HepG2 (cell line): ENCODE data around the gene CDK14. TPM values are rescaled to one million over a fixed set of nuclear protein-coding genes. Genes with fewer than 3 reads are reported as not detected.

Experiments
- ATAC-seq: fragments of 200-7000 bp; cut with Tn5 transposase; 3 replicates; pipeline ENCODE4 v1.9.1; 2020; ENCODE audit warnings: mild to moderate bottlenecking, moderate library complexity
- BruUV-seq: library from RNA; stranded (reverse); fragments of 400-500 nt; replicated peaks from 2 replicates; lab custom pipeline; 2021; lab: Mats Ljungman, UMichigan
- CTCF ChIA-PET: fragments of 300-600 bp; formaldehyde crosslinking; extraction: SDS; loops from one replicate; lab custom pipeline; 2021; ENCODE audit warnings: low total read pairs, inconsistent platforms, low intra/inter-chr PET ratio; lab: Yijun Ruan, JAX
- POLR2A ChIA-PET: fragments of 350-600 bp; sonication (Branson Sonifier 250); formaldehyde crosslinking; loops from one replicate; lab custom pipeline; 2020; ENCODE audit warnings: antibody characterized with exemption, inconsistent platforms; lab: Yijun Ruan, JAX
- DNase-seq: peaks from one replicate; pipeline ENCODE4 v3.0.0-alpha.2; 2015; ENCODE audit warnings: low spot score
- FAIRE-seq: peaks from 3 replicates; lab custom pipeline; 2011; peaks lifted over from hg19 to GRCh38; lab: Jason Lieb, UNC
- H2AFZ ChIP-seq: one replicate; pipeline ENCODE4 v1.6.1; 2011; ENCODE audit warnings: low read length, inconsistent platforms
- H3K27ac ChIP-seq: fragments of 300-600 bp; 3 replicates; pipeline ENCODE4 v1.8.0; 2011; ENCODE audit warnings: mixed run types, mild to moderate bottlenecking, mixed read lengths, low read length, inconsistent platforms; ENCODE audit not compliant: insufficient read depth; ENCODE audit errors: extremely low read length
- H3K27me3 ChIP-seq, 2 experiments: fragments of 200-600 bp in 1 of 2; 2 replicates in 1 of 2; 3 replicates in 1 of 2; pipeline versions ENCODE4 v1.6.0 to v1.8.0; 2011; ENCODE audit warnings: low read length in 2 of 2, mild to moderate bottlenecking in 2 of 2, moderate library complexity in 2 of 2, inconsistent platforms in 1 of 2; ENCODE audit not compliant: insufficient read depth in 2 of 2, control insufficient read depth in 1 of 2
- H3K36me3 ChIP-seq, 2 experiments: fragments of 200-600 bp in 1 of 2; replicated peaks in 1 of 2; 2 replicates in 1 of 2; 3 replicates in 1 of 2; pipeline versions ENCODE4 v1.5.1 to v1.8.0; 2011; ENCODE audit warnings: low read length in 2 of 2, inconsistent platforms in 1 of 2; ENCODE audit not compliant: insufficient read depth in 2 of 2, control insufficient read depth in 1 of 2
- H3K4me1 ChIP-seq: 2 replicates; pipeline ENCODE4 v1.5.1; 2012; ENCODE audit warnings: low read length, inconsistent platforms; ENCODE audit not compliant: insufficient read depth
- H3K4me2 ChIP-seq: 2 replicates; pipeline ENCODE4 v1.6.0; 2011; ENCODE audit warnings: low read depth, low read length, inconsistent platforms
- H3K4me3 ChIP-seq, 3 experiments: fragments of 200-600 bp in 1 of 3; sonication (generic), shearing (Covaris generic) in 1 of 3; replicated peaks in 1 of 3; 2 replicates each; pipeline ENCODE4 v1.5.1; 2011 to 2016; ENCODE audit warnings: low read length in 3 of 3, inconsistent platforms in 2 of 3, low read depth in 2 of 3, mild to moderate bottlenecking in 2 of 3, control low read depth in 1 of 3, mixed read lengths in 1 of 3; ENCODE audit not compliant: insufficient read depth in 1 of 3
- H3K79me2 ChIP-seq: one replicate; pipeline ENCODE4 v1.6.1; 2011; ENCODE audit warnings: low read length, inconsistent platforms; ENCODE audit not compliant: insufficient read depth
- H3K9ac ChIP-seq: 2 replicates; pipeline ENCODE4 v1.6.0; 2011; ENCODE audit warnings: mild to moderate bottlenecking, low read depth, low read length, inconsistent platforms; ENCODE audit not compliant: insufficient read depth
- H3K9me3 ChIP-seq: 2 replicates; pipeline ENCODE4 v1.5.1; 2012; ENCODE audit warnings: mild to moderate bottlenecking, low read length
- H4K20me1 ChIP-seq: 2 replicates; pipeline ENCODE4 v1.6.0; 2011; ENCODE audit warnings: inconsistent platforms, mild to moderate bottlenecking, low read length, moderate library complexity; ENCODE audit not compliant: insufficient read depth
- BATF2 ChIP-seq: sonication (generic); formaldehyde crosslinking; IDR thresholded peaks from 2 replicates; pipeline ENCODE4 v1.8.0; 2022; ENCODE audit warnings: mild to moderate bottlenecking, missing genetic modification reagents, moderate library complexity
- CBFB ChIP-seq: sonication (generic); formaldehyde crosslinking; IDR thresholded peaks from 2 replicates; pipeline ENCODE4 v1.4.0; 2020; ENCODE audit warnings: missing genetic modification reagents
- CENPBD1 ChIP-seq: sonication (generic); formaldehyde crosslinking; IDR thresholded peaks from 2 replicates; pipeline ENCODE4 v1.8.0; 2022; ENCODE audit warnings: missing genetic modification reagents, low read depth, mild to moderate bottlenecking, borderline replicate concordance
- CREB3 ChIP-seq: sonication (generic); formaldehyde crosslinking; IDR thresholded peaks from 2 replicates; pipeline ENCODE4 v1.5.0; 2020; ENCODE audit warnings: missing genetic modification reagents
- EEA1 ChIP-seq: sonication (generic); formaldehyde crosslinking; IDR thresholded peaks from 2 replicates; pipeline ENCODE4 v1.5.1; 2020; ENCODE audit warnings: mild to moderate bottlenecking, missing genetic modification reagents, borderline replicate concordance
- HNF4A ChIP-seq: sonication (generic); formaldehyde crosslinking; IDR thresholded peaks from 2 replicates; pipeline ENCODE4 v1.4.0; 2020; ENCODE audit warnings: missing genetic modification reagents
- MAF1 ChIP-seq: sonication (generic); formaldehyde crosslinking; IDR thresholded peaks from 2 replicates; pipeline ENCODE4 v1.5.0; 2020; ENCODE audit warnings: missing genetic modification reagents, borderline replicate concordance
- MTA3 ChIP-seq: sonication (generic); formaldehyde crosslinking; IDR thresholded peaks from 2 replicates; pipeline ENCODE4 v1.4.0; 2020; ENCODE audit warnings: missing genetic modification reagents
- NR2F2 ChIP-seq: IDR thresholded peaks from 2 replicates; pipeline ENCODE4 v1.6.1; 2012; ENCODE audit warnings: low read depth, inconsistent platforms, borderline replicate concordance
- SMAD1 ChIP-seq: sonication (generic); formaldehyde crosslinking; IDR thresholded peaks from 2 replicates; pipeline ENCODE4 v1.4.0; 2020; ENCODE audit warnings: missing genetic modification reagents, low read depth, mild to moderate bottlenecking, borderline replicate concordance
- ZBTB38 ChIP-seq: sonication (generic); formaldehyde crosslinking; IDR thresholded peaks from 2 replicates; pipeline ENCODE4 v1.5.1; 2020; ENCODE audit warnings: mild to moderate bottlenecking, missing genetic modification reagents
- ZNF691 ChIP-seq: sonication (generic); formaldehyde crosslinking; IDR thresholded peaks from 2 replicates; pipeline ENCODE4 v1.4.0; 2020; ENCODE audit warnings: missing genetic modification reagents, low read depth, mild to moderate bottlenecking, borderline replicate concordance
- ZNF749 ChIP-seq: sonication (generic); formaldehyde crosslinking; IDR thresholded peaks from 2 replicates; pipeline ENCODE4 v1.8.0; 2022; ENCODE audit warnings: mild to moderate bottlenecking, missing genetic modification reagents, moderate library complexity, borderline replicate concordance
- ZNF841 ChIP-seq: sonication (generic); formaldehyde crosslinking; IDR thresholded peaks from 2 replicates; pipeline ENCODE4 v1.8.1; 2023; ENCODE audit warnings: missing genetic modification reagents, borderline replicate concordance
- ZSCAN21 ChIP-seq: sonication (generic); formaldehyde crosslinking; IDR thresholded peaks from 2 replicates; pipeline ENCODE4 v1.8.0; 2022; ENCODE audit warnings: mild to moderate bottlenecking, missing genetic modification reagents, moderate library complexity, borderline replicate concordance
- WGBS: methylation state at CpG from one replicate; pipeline ENCODE4 v1.1.6; 2017; ENCODE audit warnings: low lambda C conversion rate; 5-methylcytosine and 5-hydroxymethylcytosine counted together
- in situ Hi-C: cut with HindIII; loops from 2 replicates; pipeline ENCODE4 v1.10.0; 2017; ENCODE audit warnings: low pct_unique_long_range_greater_than_20kb; ENCODE audit not compliant: extremely low pct_ligation_motif_present
- intact Hi-C: fragments of 100-400 bp; cut with micrococcal nuclease; formaldehyde crosslinking; loops from one replicate; pipeline ENCODE4 v1.10.0; 2022; ENCODE audit not compliant: unreplicated experiment
- polyA plus RNA-seq, 8 experiments: library from polyadenylated mRNA; depleted of rRNA in 3 of 8; stranded (reverse) in 7 of 8; unstranded in 1 of 8; fragments of >200 nt; fragmentation: Illumina TruSeq in 4 of 8; extraction: Trizol in 4 of 8; gene quantifications; 2 replicates each; pipeline versions ENCODE4 v1.2.1 to v1.2.3, GENCODE V29; 2011 to 2016; ENCODE audit warnings: low read depth in 4 of 8, missing spikeins in 1 of 8, mixed read lengths in 1 of 8; ENCODE audit not compliant: insufficient read depth in 1 of 8
- total RNA-seq, 5 experiments: library from RNA; depleted of rRNA; stranded (reverse); fragments of >200 nt; fragmentation: Illumina TruSeq; extraction: Trizol; gene quantifications; 2 replicates each; pipeline ENCODE4 v1.2.3, GENCODE V29; 2016; ENCODE audit warnings: low read depth in 1 of 5

Gene CDK14
- total and polyA plus RNA-seq, 2 of the 13 experiments (the other 11 are each of a cell fraction or from before 2014, with no cell fraction given), result 0.26 to 0.71 TPM

GRCh38 chr7:90791596-90791995 is 195.5 kb downstream of the CDK14 start:
- FAIRE-seq, result no peak
- Histone ChIP-seq H3K4me2 (no peak overlapping the region), H3K36me3 (no peaks in the 10 kb centered on the region), H3K27ac (no peak overlapping the region), H3K9me3 (peaks cover 6% of the 10 kb centered on the region; the same call in 1 of the 2 replicates), H3K4me1 (no peaks in the 10 kb centered on the region), H3K4me3 (no peak overlapping the region), H4K20me1 (no peaks in the 10 kb centered on the region), H3K27me3 (no peaks in the 10 kb centered on the region), H3K9ac (no peak overlapping the region), H2AFZ (no peak overlapping the region), H3K79me2 (no peaks in the 10 kb centered on the region)
- in situ Hi-C loops, result no loop called here
- CTCF ChIA-PET, result no interaction called here
- WGBS, result 49% methylated on average over 3 of the region's 3 CpGs
- no TSS peak for BruUV-seq
- DNase-seq, result no peak
- intact Hi-C loops, result no loop called here
- TF ChIP-seq BATF2 (CRISPR knock-in tag), result no peak
- no peak for TF ChIP-seq MAF1 (CRISPR knock-in tag)
- TF ChIP-seq HNF4A (CRISPR knock-in tag), result no peak
- ATAC-seq, result no peak
- POLR2A ChIA-PET, result no interaction called here

GRCh38 chr7:90792301-90792700 is 196.2 kb downstream of the CDK14 start:
- no peaks in the 10 kb centered on the region for H3K36me3 ChIP-seq
- ATAC-seq, result no peak
- H3K4me3 ChIP-seq, result no peak overlapping the region
- ChIA-PET CTCF (no interaction called here), POLR2A (no interaction called here)
- in situ Hi-C loops (no loop called here), intact Hi-C loops (no loop called here)
- H4K20me1 ChIP-seq, result no peaks in the 10 kb centered on the region
- no peak overlapping the region for H2AFZ ChIP-seq
- H3K9me3 ChIP-seq, result peaks cover 6% of the 10 kb centered on the region; the same call in 1 of the 2 replicates
- no peaks in the 10 kb centered on the region for H3K4me1 ChIP-seq
- BruUV-seq, result no TSS peak
- DNase-seq, result no peak
- no peaks in the 10 kb centered on the region for H3K27me3 ChIP-seq
- no peaks in the 10 kb centered on the region for H3K79me2 ChIP-seq
- H3K9ac ChIP-seq, result no peak overlapping the region
- FAIRE-seq, result no peak
- H3K27ac ChIP-seq, result no peak overlapping the region
- WGBS, result 0% methylated on average over 1 of the region's 1 CpG
- no peak overlapping the region for H3K4me2 ChIP-seq
- TF ChIP-seq MTA3 (CRISPR knock-in tag), result no peak
- TF ChIP-seq NR2F2, result no peak
- no peak for TF ChIP-seq ZNF749 (CRISPR knock-in tag)
- no peak for TF ChIP-seq CENPBD1 (CRISPR knock-in tag)
- no peak for TF ChIP-seq CBFB
- TF ChIP-seq ZSCAN21, result no peak
- TF ChIP-seq ZNF841 (CRISPR knock-in tag), result no peak
- TF ChIP-seq EEA1 (CRISPR knock-in tag), result no peak
- TF ChIP-seq ZNF691 (CRISPR knock-in tag), result no peak
- TF ChIP-seq SMAD1, result no peak
- no peak for TF ChIP-seq ZBTB38 (CRISPR knock-in tag)
- TF ChIP-seq CREB3 (CRISPR knock-in tag), result no peak
